GM12874 (cell line): ENCODE results near the gene SPOCK1.

Experiments used
- TF ChIP-seq, protein P1 (sequence below): IDR thresholded peaks from 2 replicates; pipeline ENCODE4 v1.5.1; 2011; ENCODE audit warnings: low read depth, mild to moderate bottlenecking, control low read depth, low read length, moderate library complexity; ENCODE audit not compliant: insufficient read depth

SPOCK1 gene

GRCh38 chr5:137470921-137471220 is 28.3 kb downstream of the SPOCK1 start:
- TF ChIP-seq, protein P1, sequence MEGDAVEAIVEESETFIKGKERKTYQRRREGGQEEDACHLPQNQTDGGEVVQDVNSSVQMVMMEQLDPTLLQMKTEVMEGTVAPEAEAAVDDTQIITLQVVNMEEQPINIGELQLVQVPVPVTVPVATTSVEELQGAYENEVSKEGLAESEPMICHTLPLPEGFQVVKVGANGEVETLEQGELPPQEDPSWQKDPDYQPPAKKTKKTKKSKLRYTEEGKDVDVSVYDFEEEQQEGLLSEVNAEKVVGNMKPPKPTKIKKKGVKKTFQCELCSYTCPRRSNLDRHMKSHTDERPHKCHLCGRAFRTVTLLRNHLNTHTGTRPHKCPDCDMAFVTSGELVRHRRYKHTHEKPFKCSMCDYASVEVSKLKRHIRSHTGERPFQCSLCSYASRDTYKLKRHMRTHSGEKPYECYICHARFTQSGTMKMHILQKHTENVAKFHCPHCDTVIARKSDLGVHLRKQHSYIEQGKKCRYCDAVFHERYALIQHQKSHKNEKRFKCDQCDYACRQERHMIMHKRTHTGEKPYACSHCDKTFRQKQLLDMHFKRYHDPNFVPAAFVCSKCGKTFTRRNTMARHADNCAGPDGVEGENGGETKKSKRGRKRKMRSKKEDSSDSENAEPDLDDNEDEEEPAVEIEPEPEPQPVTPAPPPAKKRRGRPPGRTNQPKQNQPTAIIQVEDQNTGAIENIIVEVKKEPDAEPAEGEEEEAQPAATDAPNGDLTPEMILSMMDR, result no peak

DNA sequence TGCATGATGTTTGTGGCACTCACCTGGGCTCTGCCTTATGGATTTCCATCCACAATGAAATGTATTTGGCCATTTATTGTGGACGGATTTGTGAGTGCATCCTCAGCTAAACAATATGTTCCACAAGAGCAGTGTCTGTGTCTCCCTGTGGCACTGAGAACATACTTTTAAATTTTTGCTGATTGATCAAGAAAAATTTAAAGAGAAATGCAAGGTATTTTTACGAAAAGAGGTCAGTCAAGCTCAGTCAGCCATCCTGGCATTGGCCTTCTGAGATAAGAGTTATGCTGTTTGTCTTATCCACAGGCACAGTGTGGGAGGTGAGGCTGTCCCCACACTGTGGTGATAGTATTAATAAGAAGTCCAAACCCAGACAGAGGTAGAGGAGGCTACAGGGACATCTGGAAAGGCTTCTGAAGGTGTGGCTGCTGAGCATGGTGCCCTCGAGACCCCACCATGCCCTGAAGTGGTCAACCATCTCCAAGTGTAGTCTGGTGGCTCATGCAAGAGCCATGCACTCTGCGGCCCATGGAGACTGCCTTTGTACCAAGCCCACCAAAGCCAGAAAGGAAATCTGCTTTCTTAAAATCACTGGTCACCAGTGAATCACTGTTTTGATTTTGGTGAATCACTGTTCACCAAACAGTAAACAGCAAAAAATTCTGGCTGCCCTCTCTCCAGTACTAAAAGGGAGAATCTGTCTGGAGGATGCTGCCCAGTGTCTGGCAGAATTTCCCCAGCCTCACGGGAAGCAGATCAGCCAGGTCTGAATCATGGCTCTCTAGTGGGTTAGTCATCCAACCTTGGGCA is 28.8 kb downstream of the SPOCK1 start:
- TF ChIP-seq, protein P1, result no peak

- TF ChIP-seq, protein P1, result no peak
Measured at GRCh38 chr5:137466889-137467288, 32.2 kb downstream of the SPOCK1 start.

- TF ChIP-seq, protein P1, result no peak
Measured at GRCh38 chr5:137465930-137466329, 33.2 kb downstream of the SPOCK1 start.

DNA sequence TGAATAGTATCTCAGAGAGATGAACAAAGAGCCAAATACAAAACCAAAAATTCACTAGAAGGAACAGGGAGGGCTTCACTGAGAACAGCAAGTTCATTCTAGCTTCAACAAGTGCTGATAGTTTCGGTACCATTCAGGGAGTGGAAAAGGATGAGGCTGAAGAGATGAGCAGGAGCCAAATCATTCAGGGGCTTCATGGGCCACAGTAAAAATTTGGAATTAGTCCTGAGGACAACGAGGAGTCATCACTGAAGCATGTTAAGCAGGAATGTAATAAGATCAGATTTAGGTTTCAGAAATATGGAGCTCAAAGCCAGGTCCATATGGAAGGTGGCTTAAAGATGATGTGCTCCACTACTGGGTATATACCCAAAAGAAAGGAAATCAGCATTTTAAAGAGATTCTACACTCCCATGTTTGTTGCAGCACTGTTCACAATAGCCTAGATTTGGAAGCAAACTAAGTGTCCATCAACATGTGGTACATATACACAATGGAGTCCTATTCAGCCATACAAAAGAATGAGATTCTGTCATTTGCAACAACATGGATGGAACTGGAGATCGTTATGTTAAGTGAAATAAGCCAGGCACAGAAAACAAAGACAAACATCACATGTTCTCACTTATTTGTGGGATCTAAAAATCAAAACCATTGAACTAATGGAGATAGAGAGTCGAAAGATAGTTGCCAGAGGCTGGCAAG is 36.2 kb downstream of the SPOCK1 start:
- TF ChIP-seq, protein P1, result no peak

- TF ChIP-seq, protein P1, result no peak
Measured at GRCh38 chr5:137462265-137462590, 36.9 kb downstream of the SPOCK1 start.

DNA sequence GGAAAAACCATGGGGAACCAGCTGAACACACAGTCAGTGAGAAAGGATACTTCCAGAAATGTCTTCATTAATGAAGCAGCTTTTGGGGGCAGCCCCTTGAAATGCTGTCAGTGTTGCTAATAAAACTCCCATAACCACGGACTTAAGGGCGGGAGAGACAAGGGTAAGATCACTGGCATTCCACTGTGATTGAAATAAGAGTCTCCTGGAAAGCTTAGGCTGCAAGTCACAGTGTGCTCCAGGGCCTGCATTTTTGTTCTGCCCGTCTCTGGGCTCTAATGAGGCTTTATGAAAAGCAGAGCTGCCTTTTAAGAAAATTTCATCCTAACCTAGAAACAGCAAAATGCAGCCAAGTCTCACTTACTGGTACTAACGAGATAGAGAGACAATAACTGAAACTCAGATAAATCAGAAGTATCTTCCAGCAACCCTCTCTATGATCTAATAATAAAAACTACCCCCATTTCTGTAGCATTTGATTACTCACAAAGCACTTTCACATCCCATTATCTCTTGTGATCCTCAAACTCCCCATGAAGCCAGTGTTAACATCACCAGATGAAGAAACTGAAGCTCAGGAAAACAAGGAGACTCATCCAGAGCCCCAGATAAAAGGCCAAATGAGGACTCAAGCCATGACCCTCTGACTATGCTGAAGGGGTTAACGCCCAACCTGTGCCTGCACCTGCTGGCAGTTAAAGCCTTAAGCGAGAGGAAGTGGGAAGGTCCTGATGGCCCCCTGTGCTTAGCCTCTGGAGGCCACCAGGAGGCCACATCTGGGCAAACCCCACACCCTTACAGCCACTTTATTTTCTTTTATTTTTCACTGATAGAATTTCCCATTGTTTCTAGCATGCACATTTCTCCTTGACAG is 37.5 kb downstream of the SPOCK1 start:
- TF ChIP-seq, protein P1, result no peak
